IMR-90 (cell line): Measurements from ENCODE around the gene WWC2. TPM values are rescaled to one million over a fixed set of nuclear protein-coding genes. Genes with fewer than 3 reads are reported as not detected.
A peak's percentile ranks its signal among the peaks of the same experiment; 100 is the strongest.

Experiments
- ATAC-seq: fragments of 200-7000 bp; cut with Tn5 transposase; 2 replicates; pipeline ENCODE4 v1.9.1; 2020; ENCODE audit warnings: low read depth, mild to moderate bottlenecking, moderate library complexity
- BruUV-seq: library from RNA; stranded (reverse); fragments of 400-500 nt; replicated peaks from 2 replicates; lab custom pipeline; 2021; lab: Mats Ljungman, UMichigan
- CTCF ChIA-PET: fragments of 300-600 bp; formaldehyde crosslinking; extraction: SDS; loops from one replicate; lab custom pipeline; 2021; ENCODE audit warnings: antibody characterized with exemption; lab: Yijun Ruan, JAX
- POLR2A ChIA-PET: fragments of 300-600 bp; sonication (Branson Sonifier 250); formaldehyde crosslinking; loops from one replicate; lab custom pipeline; 2022; ENCODE audit warnings: antibody characterized with exemption; ENCODE audit not compliant: unreplicated experiment; lab: Charles Lee
- DNase-seq: peaks from one replicate; pipeline ENCODE4 v3.0.0; 2013
- H2AFZ ChIP-seq: replicated peaks from 2 replicates; pipeline ENCODE3; 2013; ENCODE audit warnings: low read length, mild to moderate bottlenecking; ENCODE audit not compliant: poor library complexity
- H2AK5ac ChIP-seq: 2 replicates; pipeline ENCODE4 v1.6.1; 2013; ENCODE audit warnings: low read depth, low read length, inconsistent platforms
- H2AK9ac ChIP-seq: replicated peaks from 2 replicates; pipeline ENCODE3; 2013; ENCODE audit warnings: mild to moderate bottlenecking, low read depth, low read length, moderate library complexity; ENCODE audit not compliant: poor library complexity
- H2BK120ac ChIP-seq: 2 replicates; pipeline ENCODE4 v1.6.1; 2013; ENCODE audit warnings: low read depth, low read length, inconsistent platforms
- H2BK15ac ChIP-seq: 3 replicates; pipeline ENCODE4 v1.6.1; 2013; ENCODE audit warnings: low read depth, low read length, inconsistent platforms
- H2BK20ac ChIP-seq: 2 replicates; pipeline ENCODE4 v1.6.1; 2013; ENCODE audit warnings: low read depth, mild to moderate bottlenecking, inconsistent platforms, low read length, moderate library complexity
- H2BK5ac ChIP-seq: 2 replicates; pipeline ENCODE4 v1.6.1; 2013; ENCODE audit warnings: mild to moderate bottlenecking, low read depth, low read length, inconsistent platforms; ENCODE audit not compliant: poor library complexity, severe bottlenecking
- H3K14ac ChIP-seq: replicated peaks from 2 replicates; pipeline ENCODE4 v1.6.1; 2013; ENCODE audit warnings: low read depth, low read length, inconsistent platforms
- H3K18ac ChIP-seq: 2 replicates; pipeline ENCODE4 v1.6.1; 2013; ENCODE audit warnings: low read depth, low read length, control low read depth
- H3K23ac ChIP-seq: 2 replicates; pipeline ENCODE4 v1.6.1; 2013; ENCODE audit warnings: low read depth, low read length, inconsistent platforms
- H3K27ac ChIP-seq: 2 replicates; pipeline ENCODE4 v1.5.1; 2013; ENCODE audit warnings: mild to moderate bottlenecking, control low read depth, low read length; ENCODE audit not compliant: insufficient read depth
- H3K27me3 ChIP-seq: 2 replicates; pipeline ENCODE4 v1.6.1; 2013; ENCODE audit warnings: low read length; ENCODE audit not compliant: control insufficient read depth, insufficient read depth
- H3K36me3 ChIP-seq: 2 replicates; pipeline ENCODE4 v1.6.1; 2013; ENCODE audit warnings: low read length, mixed read lengths; ENCODE audit not compliant: control insufficient read depth, insufficient read depth
- H3K4ac ChIP-seq: 2 replicates; pipeline ENCODE4 v1.6.1; 2013; ENCODE audit warnings: low read depth, low read length, inconsistent platforms
- H3K4me1 ChIP-seq: 2 replicates; pipeline ENCODE4 v1.6.1; 2013; ENCODE audit warnings: low read length, mixed read lengths; ENCODE audit not compliant: control insufficient read depth, insufficient read depth
- H3K4me2 ChIP-seq: 2 replicates; pipeline ENCODE4 v1.6.1; 2013; ENCODE audit warnings: low read depth, mild to moderate bottlenecking, control low read depth, low read length, moderate library complexity
- H3K4me3 ChIP-seq: 2 replicates; pipeline ENCODE4 v1.5.1; 2013; ENCODE audit warnings: low read depth, mild to moderate bottlenecking, control low read depth, low read length, moderate library complexity; ENCODE audit not compliant: insufficient read depth
- H3K56ac ChIP-seq: 2 replicates; pipeline ENCODE4 v1.6.1; 2013; ENCODE audit warnings: low read length, inconsistent platforms; ENCODE audit not compliant: insufficient read depth; ENCODE audit errors: extremely low read depth
- H3K79me1 ChIP-seq, 2 experiments: 2 replicates each; pipeline ENCODE4 v1.6.1; 2013; ENCODE audit warnings: low read length in 2 of 2, inconsistent platforms in 1 of 2, low read depth in 1 of 2
- H3K9ac ChIP-seq: 2 replicates; pipeline ENCODE4 v1.6.1; 2013; ENCODE audit warnings: low read depth, low read length, control low read depth
- H3K9me1 ChIP-seq: 2 replicates; pipeline ENCODE4 v1.6.1; 2013; ENCODE audit warnings: low read length, inconsistent platforms; ENCODE audit not compliant: insufficient read depth
- H3K9me3 ChIP-seq: 2 replicates; pipeline ENCODE4 v1.6.1; 2013; ENCODE audit warnings: low read length; ENCODE audit not compliant: control insufficient read depth, insufficient read depth
- H4K20me1 ChIP-seq: 2 replicates; pipeline ENCODE4 v1.6.1; 2013; ENCODE audit warnings: low read length, inconsistent platforms; ENCODE audit not compliant: insufficient read depth
- H4K5ac ChIP-seq: 2 replicates; pipeline ENCODE4 v1.6.1; 2013; ENCODE audit warnings: mild to moderate bottlenecking, low read depth, low read length, control low read depth
- H4K8ac ChIP-seq, 2 experiments: 2 replicates each; pipeline ENCODE4 v1.6.1; 2013; ENCODE audit warnings: low read depth in 2 of 2, low read length in 2 of 2, control low read depth in 1 of 2, inconsistent platforms in 1 of 2
- H4K91ac ChIP-seq: 2 replicates; pipeline ENCODE4 v1.6.1; 2013; ENCODE audit warnings: low read depth, low read length, inconsistent platforms; ENCODE audit not compliant: insufficient read depth
- CHD1 ChIP-seq: IDR thresholded peaks from 2 replicates; pipeline ENCODE4 v1.6.1; 2012; ENCODE audit warnings: low read depth, low read length, improper control_type of control experiment
- CTCF ChIP-seq: conservative IDR thresholded peaks from 2 replicates; pipeline ENCODE4 v1.5.1; 2012; ENCODE audit warnings: mild to moderate bottlenecking, low read depth, low read length, improper control_type of control experiment
- MAZ ChIP-seq: IDR thresholded peaks from 2 replicates; pipeline ENCODE4 v1.6.1; 2012; ENCODE audit warnings: low read depth, mild to moderate bottlenecking, low read length, improper control_type of control experiment, moderate library complexity, borderline replicate concordance
- MXI1 ChIP-seq: IDR thresholded peaks from 2 replicates; pipeline ENCODE4 v1.6.1; 2012; ENCODE audit warnings: low read depth, mild to moderate bottlenecking, low read length, moderate library complexity, borderline replicate concordance
- POLR2A ChIP-seq: IDR thresholded peaks from 2 replicates; pipeline ENCODE4 v1.6.1; 2012; ENCODE audit warnings: mild to moderate bottlenecking, low read depth, low read length
- RAD21 ChIP-seq: IDR thresholded peaks from 2 replicates; pipeline ENCODE4 v1.6.1; 2012; ENCODE audit warnings: low read length, improper control_type of control experiment
- SMC3 ChIP-seq: fragments of 150-350 bp; IDR thresholded peaks from 2 replicates; pipeline ENCODE4 v1.6.1; 2016; ENCODE audit warnings: low read depth, mild to moderate bottlenecking, antibody characterized with exemption, low read length, moderate library complexity
- WGBS, 2 experiments: methylation state at CpG; one replicate each; pipeline versions ENCODE4 v1.1.5 to v1.1.7; 2013; ENCODE audit warnings: missing lambda C conversion rate in 2 of 2; ENCODE audit not compliant: insufficient read length in 1 of 2; ENCODE audit errors: extremely low coverage in 2 of 2; 5-methylcytosine and 5-hydroxymethylcytosine counted together
- dilution Hi-C: fragments of 300-500 bp; cut with HindIII; formaldehyde crosslinking; loops from one replicate; pipeline ENCODE4 v1.14.3; 2018; ENCODE audit warnings: low sequenced_read_pairs; ENCODE audit not compliant: unreplicated experiment
- in situ Hi-C: fragments of 300-500 bp; cut with MboI; formaldehyde crosslinking; loops from 3 replicates; pipeline ENCODE4 v1.14.3; 2019; ENCODE audit warnings: low sequenced_read_pairs, inconsistent platforms, mixed read lengths
- intact Hi-C: fragments of 100-400 bp; cut with micrococcal nuclease; formaldehyde crosslinking; loops from 2 replicates; pipeline ENCODE4 v1.10.0; 2022
- polyA plus RNA-seq, 3 experiments: library from polyadenylated mRNA; depleted of rRNA; stranded (reverse); fragments of >200 nt; gene quantifications; 2 replicates each; pipeline ENCODE4 v1.2.3, GENCODE V29; 2012; ENCODE audit warnings: low replicate concordance in 1 of 3
- total RNA-seq: library from RNA; depleted of rRNA; stranded (reverse); fragments of >200 nt; gene quantifications from 2 replicates; pipeline ENCODE4 v1.2.3, GENCODE V29; 2012

Gene WWC2
- total and polyA plus RNA-seq, 2 of the 4 experiments (the other 2 are of a cell fraction) = 26.6 to 27.4 TPM

- dilution Hi-C loops = loop anchor here (25.0 kb wide), 1 partner anchor 345 kb away; the partner anchor contains the start of gene DCTD
- no peak overlapping the region for H4K91ac ChIP-seq
- H3K4ac ChIP-seq = no peak overlapping the region
- no peak overlapping the region for H3K23ac ChIP-seq
- BruUV-seq = no TSS peak
- peaks cover 38% of the 10 kb centered on the region for H3K36me3 ChIP-seq
- TF ChIP-seq CTCF (peak; percentile 68), SMC3 (peak; percentile 78), RAD21 (peak; percentile 66), CHD1 (no peak), MXI1 (no peak), POLR2A (no peak), MAZ (0 out of 2 replicates have a peak, but pooled peaks have one; percentile 39)
- WGBS, 2 experiments = no CpG with 5 or more reads among the region's 9 CpGs
- H3K79me1 ChIP-seq = peaks cover 0 to 17% of the 10 kb centered on the region in 2 experiments
- intact Hi-C loops = no loop called here
- ATAC-seq = peak; percentile 85
- H3K9me1 ChIP-seq = peaks cover 7% of the 10 kb centered on the region; the same call in 1 of the 2 replicates
- H2BK5ac ChIP-seq = no peak overlapping the region
- no peaks in the 10 kb centered on the region for H3K27me3 ChIP-seq
- no peak overlapping the region for H3K56ac ChIP-seq
- 0 out of 2 replicates have a peak overlapping the region, but pooled peaks have one; percentile 44 for H2AK5ac ChIP-seq
- H3K9me3 ChIP-seq = no peaks in the 10 kb centered on the region
- CTCF ChIA-PET = interaction anchor here (0.5 to 1.1 kb wide), 5 partner anchors 140 to 318 kb away, joined by 3 read pairs; partner anchors contain the start of gene WWC2
- H3K4me1 ChIP-seq = 0 out of 2 replicates have a peak, but pooled peaks cover 3% of the 10 kb centered on the region
- in situ Hi-C loops = loop anchor here (5.0 to 25.0 kb wide), 3 partner anchors 185 to 795 kb away; no protein-coding TSS in a partner anchor
- H3K27ac ChIP-seq = no peak overlapping the region
- no peak overlapping the region for H3K9ac ChIP-seq
- no peak overlapping the region for H3K14ac ChIP-seq
- no peak overlapping the region for H2BK15ac ChIP-seq
- no peak overlapping the region for H3K4me2 ChIP-seq
- peak; percentile 54 for DNase-seq
- no peak overlapping the region for H2BK20ac ChIP-seq
- POLR2A ChIA-PET = interaction anchor here (0.6 kb wide), 1 partner anchor 231 kb away, joined by 18 read pairs; no protein-coding TSS in a partner anchor
- no peak overlapping the region for H2AFZ ChIP-seq
- no peak overlapping the region for H3K18ac ChIP-seq
- no peak overlapping the region for H2AK9ac ChIP-seq
- H4K8ac ChIP-seq = no peak overlapping the region
- no peak overlapping the region for H2BK120ac ChIP-seq
- H4K5ac ChIP-seq = no peak overlapping the region
- H3K4me3 ChIP-seq = no peak overlapping the region
- no peaks in the 10 kb centered on the region for H4K20me1 ChIP-seq
Observed at GRCh38 chr4:183256756-183257385, 157.8 kb downstream of the WWC2 start.
